ENCODE measurements around the gene AGMAT.

GRCh38 chr1:15524283-15525049, 60.4 kb downstream of the AGMAT start:
- peak; percentile 27 to 34 for TF ChIP-seq EP300 (IDR thresholded peaks at IDR 0.05)
- no peak for TF ChIP-seq CTCF (IDR thresholded peaks at IDR 0.05)

All from tibial nerve (tissue), 4 donors.